HPDE6-E6E7 (cell line): ENCODE measurements around the gene UCKL1.
"Not testable (repeated sequence)": the region's sequence is repeated elsewhere in the genome, so short reads cannot be mapped to it uniquely, and the experiment has no call there.

Experiments
- DNase-seq: peaks from one replicate; pipeline ENCODE4 v3.0.0; 2011; ENCODE audit warnings: missing footprints; ENCODE audit errors: extremely low spot score

UCKL1 gene

GRCh38 chr20:63942969-63943807 lies 13.0 kb downstream of the UCKL1 start:
- no peak for DNase-seq

GRCh38 chr20:63942250-63942951 lies 13.8 kb downstream of the UCKL1 start:
- DNase-seq: peak; percentile 56

GRCh38 chr20:63941282-63942081 lies 14.7 kb downstream of the UCKL1 start:
- peak; percentile 90 for DNase-seq

- DNase-seq: no peak
These were observed 15.5 kb downstream of the UCKL1 start for GRCh38 chr20:63940472-63941266.

- no peak for DNase-seq
These were observed 16.1 kb downstream of the UCKL1 start for GRCh38 chr20:63940071-63940471.

- DNase-seq: no peak
These were observed 16.9 kb downstream of the UCKL1 start for GRCh38 chr20:63939061-63939935.

GRCh38 chr20:63937596-63937995 lies 18.6 kb downstream of the UCKL1 start:
- no peak for DNase-seq

- no peak for DNase-seq
These were observed 20.8 kb downstream of the UCKL1 start for GRCh38 chr20:63935447-63935846.

GRCh38 chr20:63934271-63935068 lies 21.7 kb downstream of the UCKL1 start:
- no peak for DNase-seq

GRCh38 chr20:63933646-63934045 lies 22.6 kb downstream of the UCKL1 start:
- DNase-seq: no peak

- DNase-seq: no peak
These were observed 23.5 kb downstream of the UCKL1 start for GRCh38 chr20:63932606-63933160.

GRCh38 chr20:63931735-63932134 lies 24.5 kb downstream of the UCKL1 start:
- no peak for DNase-seq

- no peak for DNase-seq
These were observed 25.2 kb downstream of the UCKL1 start for GRCh38 chr20:63930971-63931553.

GRCh38 chr20:63929473-63929883 lies 26.7 kb downstream of the UCKL1 start:
- DNase-seq: not testable (repeated sequence)

GRCh38 chr20:63929071-63929470 lies 27.1 kb downstream of the UCKL1 start:
- no peak for DNase-seq

GRCh38 chr20:63926298-63926697 lies 29.9 kb downstream of the UCKL1 start:
- no peak for DNase-seq

- no peak for DNase-seq
These were observed 32.0 kb downstream of the UCKL1 start for GRCh38 chr20:63924241-63924640.

- DNase-seq: no peak
These were observed 32.6 kb downstream of the UCKL1 start for GRCh38 chr20:63923651-63924050.

GRCh38 chr20:63920226-63920625 lies 36.0 kb downstream of the UCKL1 start:
- DNase-seq: no peak
